HG03135 (cell line): Measurements from ENCODE around the gene SLC7A1.

Experiments used
- ATAC-seq: cut with Tn5 transposase; IDR thresholded peaks from one replicate; pipeline ENCODE4 v1.9.1; 2021; ENCODE audit warnings: mild to moderate bottlenecking, moderate library complexity; ENCODE audit not compliant: unreplicated experiment

SLC7A1 gene

GRCh38 chr13:29562786-29563438 is 32.6 kb downstream of the SLC7A1 start:
- ATAC-seq = no peak

DNA sequence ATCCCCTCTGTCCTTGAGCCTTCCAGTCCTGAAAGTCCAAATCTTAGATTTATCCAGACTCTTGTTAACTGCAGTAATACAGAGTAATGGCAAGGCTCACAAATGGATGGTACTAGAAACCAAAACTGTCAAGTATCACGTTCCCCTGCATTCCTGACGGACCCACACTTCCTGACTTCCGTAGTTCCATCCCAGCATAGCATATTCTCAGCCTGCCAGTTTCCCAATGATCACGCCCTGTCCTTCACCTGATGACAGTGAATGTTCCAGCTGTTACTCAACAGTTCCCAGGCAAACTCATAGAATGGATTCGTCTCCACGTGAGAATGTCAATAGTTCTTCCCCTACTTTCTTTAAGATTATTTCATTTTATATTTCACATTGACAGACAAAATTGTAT is 33.6 kb downstream of the SLC7A1 start:
- ATAC-seq = no peak

DNA sequence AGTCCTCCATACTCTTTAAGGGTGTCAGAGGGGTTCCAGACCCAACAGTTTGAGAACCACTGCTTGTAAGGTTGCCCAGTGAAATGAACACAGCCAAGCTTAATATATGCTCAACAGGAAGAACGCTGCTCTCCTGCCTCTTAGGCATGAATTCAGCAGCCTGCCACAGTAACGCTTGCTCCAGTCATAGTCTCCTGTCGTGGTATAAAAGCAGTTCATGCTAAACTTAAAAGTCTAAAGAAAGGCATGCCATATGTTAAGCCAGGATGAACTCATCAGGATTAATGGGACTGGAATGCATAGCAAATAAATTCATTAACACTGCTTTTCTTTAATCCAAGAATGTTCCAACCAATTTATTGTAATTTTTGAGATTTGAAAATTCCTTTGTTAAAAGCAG is 38.7 kb downstream of the SLC7A1 start:
- ATAC-seq = no peak

GRCh38 chr13:29551214-29551613 is 44.3 kb downstream of the SLC7A1 start:
- ATAC-seq = no peak

GRCh38 chr13:29550430-29550988 is 45.0 kb downstream of the SLC7A1 start:
- ATAC-seq = no peak

DNA sequence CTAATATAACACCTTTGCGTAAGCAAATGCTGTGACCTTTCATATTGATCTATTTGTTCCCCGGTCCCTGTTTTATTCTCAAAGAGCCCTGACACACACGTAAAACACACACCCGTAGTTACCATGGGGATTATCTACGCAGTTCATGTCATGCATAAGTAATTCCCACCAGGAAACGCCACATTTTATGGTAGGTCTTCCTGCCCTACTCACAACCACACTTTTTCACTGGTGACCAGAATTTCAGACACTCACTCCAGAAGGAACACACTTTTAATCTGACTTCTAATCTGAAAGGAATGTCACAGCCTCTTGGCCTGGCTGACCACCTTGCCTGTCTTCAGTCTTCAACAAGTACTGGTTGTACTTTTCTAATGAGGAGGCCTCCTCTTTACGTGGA is 46.8 kb downstream of the SLC7A1 start:
- no peak for ATAC-seq

- no peak for ATAC-seq
These were observed 48.3 kb downstream of the SLC7A1 start for GRCh38 chr13:29547153-29547552.

- ATAC-seq = no peak
These were observed 48.8 kb downstream of the SLC7A1 start for GRCh38 chr13:29546662-29547061.

DNA sequence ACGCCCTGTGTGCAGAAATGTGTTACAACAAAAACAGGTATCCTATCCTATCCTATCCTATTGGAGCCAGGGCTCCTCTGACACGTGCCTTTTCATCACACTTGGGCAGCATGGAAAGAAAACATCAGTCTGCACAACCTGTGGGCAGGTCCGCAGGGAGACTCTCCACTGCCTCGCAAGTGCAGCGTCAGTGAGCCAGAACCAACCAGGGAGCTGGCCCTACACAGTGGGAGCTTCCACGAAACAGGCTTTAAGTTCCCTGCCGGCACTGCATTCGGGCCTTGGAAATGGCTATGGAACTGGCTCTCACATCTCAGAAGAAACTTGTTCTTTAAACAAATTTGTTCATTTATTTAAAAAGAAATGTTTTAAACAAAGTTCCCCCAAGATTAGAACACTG is 49.5 kb downstream of the SLC7A1 start:
- no peak for ATAC-seq

GRCh38 chr13:29543230-29544215 is 52.0 kb downstream of the SLC7A1 start:
- ATAC-seq = peak; percentile 99

DNA sequence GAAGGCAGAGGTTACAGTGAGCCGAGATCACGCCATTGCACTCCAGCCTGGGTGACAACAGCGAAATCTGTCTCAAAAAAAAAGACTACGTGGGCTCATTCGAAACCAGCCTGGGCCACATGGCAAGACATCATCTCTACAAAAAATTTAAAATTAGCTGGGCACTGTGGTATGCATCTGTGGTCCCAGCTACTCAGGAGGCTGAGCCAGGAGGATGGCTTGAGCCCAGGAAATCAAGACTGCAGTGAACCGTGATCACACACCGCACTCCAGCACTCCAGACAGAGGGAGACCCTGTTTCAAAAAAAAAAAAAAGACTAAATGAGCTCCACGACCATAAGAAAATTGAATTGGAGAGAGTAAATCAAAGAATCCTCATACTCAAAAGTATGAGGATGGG is 53.1 kb downstream of the SLC7A1 start:
- no peak for ATAC-seq

DNA sequence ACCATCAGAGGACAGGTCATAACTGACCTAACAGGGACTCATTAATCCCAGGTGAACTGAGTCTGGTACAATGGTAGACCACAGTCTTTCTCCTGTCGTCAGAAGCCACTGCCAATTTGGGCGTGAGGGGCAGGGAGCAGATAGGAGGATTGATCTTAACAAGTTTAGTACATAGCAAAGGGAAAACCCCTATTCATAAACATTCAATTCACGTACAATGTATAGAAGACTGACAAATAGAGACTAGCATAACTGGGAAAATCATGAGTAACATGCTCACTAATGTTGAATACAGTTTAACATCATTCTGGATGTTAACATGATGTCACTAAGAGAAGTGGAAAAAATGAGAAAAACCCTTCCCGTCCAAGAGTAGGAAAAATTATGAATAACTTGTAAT is 54.1 kb downstream of the SLC7A1 start:
- no peak for ATAC-seq

- ATAC-seq = no peak
These were observed 54.7 kb downstream of the SLC7A1 start for GRCh38 chr13:29540799-29541198.

GRCh38 chr13:29540334-29540733 is 55.2 kb downstream of the SLC7A1 start:
- ATAC-seq = no peak

- ATAC-seq = no peak
These were observed 55.6 kb downstream of the SLC7A1 start for GRCh38 chr13:29539856-29540255.

- ATAC-seq = no peak
These were observed 56.8 kb downstream of the SLC7A1 start for GRCh38 chr13:29538652-29539040.

- ATAC-seq = no peak
These were observed 57.5 kb downstream of the SLC7A1 start for GRCh38 chr13:29537736-29538651.

GRCh38 chr13:29536853-29537252 is 58.6 kb downstream of the SLC7A1 start:
- ATAC-seq = no peak

DNA sequence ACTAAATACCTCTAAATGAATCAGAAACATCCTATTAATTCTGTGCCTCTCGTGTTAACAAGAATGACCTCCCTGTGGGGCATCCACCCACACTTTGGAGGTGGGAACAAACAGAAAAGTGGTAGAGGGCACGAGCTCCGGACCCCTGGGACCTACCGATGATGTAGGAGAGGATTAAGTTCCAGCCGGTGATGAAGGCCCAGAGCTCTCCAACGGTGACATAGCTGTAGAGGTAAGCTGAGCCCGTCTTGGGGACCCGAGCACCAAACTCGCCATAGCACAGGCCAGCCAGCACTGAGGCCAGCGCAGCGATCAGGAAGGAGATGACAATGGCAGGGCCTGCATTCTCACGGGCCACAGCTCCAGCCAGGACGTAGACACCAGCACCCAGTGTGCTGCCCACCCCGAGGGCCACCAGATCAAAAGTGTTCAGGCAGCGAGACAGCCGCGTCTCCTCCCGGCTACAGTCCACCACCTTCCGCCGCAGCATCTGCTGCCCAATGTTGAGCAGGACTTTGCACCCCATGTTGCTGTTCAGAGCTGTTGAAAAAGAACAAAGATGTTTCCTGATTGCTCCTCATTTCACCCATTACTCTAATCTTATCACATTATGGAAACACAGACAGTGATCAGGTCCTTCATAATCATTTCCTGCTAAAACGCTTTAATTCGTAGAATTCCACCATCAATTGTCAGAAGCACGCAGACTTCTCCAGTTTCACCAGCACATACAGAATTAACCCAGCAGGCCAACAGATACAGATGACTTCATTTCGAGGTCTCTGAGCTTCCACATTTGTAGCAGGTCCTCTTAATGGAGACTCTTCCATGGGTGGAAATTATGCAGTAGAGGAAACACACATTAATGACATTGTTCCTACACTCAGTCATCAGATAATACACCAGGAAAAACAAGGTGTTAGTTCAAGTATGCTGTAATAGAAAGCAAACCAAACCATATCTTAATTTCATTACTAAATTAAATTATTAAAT is 59.5 kb downstream of the SLC7A1 start:
- ATAC-seq = no peak

GRCh38 chr13:29534083-29534482 is 61.4 kb downstream of the SLC7A1 start:
- no peak for ATAC-seq
